GM23248 (cell line): Measurements from ENCODE around the gene CLECL1.

ENCODE experiments used
- EZH2 ChIP-seq: fragments of 200-600 bp; sonication (generic); IDR thresholded peaks from 2 replicates; pipeline ENCODE4 v1.6.1; 2018; ENCODE audit warnings: antibody characterized with exemption, mild to moderate bottlenecking; ENCODE audit not compliant: insufficient read depth, poor library complexity, severe bottlenecking
- EZH2phosphoT487 ChIP-seq: fragments of 200-600 bp; sonication (generic); IDR thresholded peaks from 2 replicates; pipeline ENCODE4 v1.6.1; 2018; ENCODE audit warnings: antibody characterized with exemption, moderate library complexity, mild to moderate bottlenecking, low read depth; ENCODE audit not compliant: insufficient read depth

GRCh38 chr12:9685915-9686314 is 47.0 kb downstream of the CLECL1 start:
- TF ChIP-seq EZH2 (no peak), EZH2phosphoT487 (no peak)
